ENCODE data around the gene ZNF23.

ZNF23 gene

GRCh38 chr16:71464231-71464630, 2.2 kb upstream of the ZNF23 start:
- DNase-seq, result no peak

- no peak for DNase-seq
Observed at GRCh38 chr16:71460941-71461340, 1.1 kb downstream of the ZNF23 start.

GRCh38 chr16:71460236-71460635, 1.8 kb downstream of the ZNF23 start:
- DNase-seq, result no peak

- no peak for DNase-seq
Observed at GRCh38 chr16:71459510-71459909, 2.5 kb downstream of the ZNF23 start.

GRCh38 chr16:71456801-71457200, 5.2 kb downstream of the ZNF23 start:
- no peak for DNase-seq

GRCh38 chr16:71453036-71453435, 9.0 kb downstream of the ZNF23 start:
- no peak for DNase-seq

DNA sequence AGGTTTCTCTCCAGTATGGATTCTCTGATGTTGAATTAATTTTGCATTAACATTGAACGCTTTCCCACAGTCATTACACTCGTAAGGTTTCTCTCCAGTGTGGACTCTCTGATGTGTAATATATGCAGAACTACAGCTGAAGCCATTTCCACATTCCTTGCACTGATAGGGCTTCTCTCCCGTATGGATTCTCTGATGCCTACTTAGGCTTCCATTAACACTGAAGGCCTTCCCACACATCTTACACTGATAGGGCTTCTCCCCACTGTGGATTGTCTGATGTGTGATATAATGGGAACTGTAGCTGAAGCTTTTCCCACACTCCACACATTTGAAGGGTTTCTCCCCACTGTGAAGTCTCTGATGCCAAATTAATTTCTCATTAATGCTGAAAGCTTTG, 13.0 kb downstream of the ZNF23 start:
- DNase-seq, result no peak

GRCh38 chr16:71448274-71448866, 13.7 kb downstream of the ZNF23 start:
- no peak for DNase-seq

- DNase-seq, result no peak
Observed at GRCh38 chr16:71443714-71444113, 18.3 kb downstream of the ZNF23 start.

DNA sequence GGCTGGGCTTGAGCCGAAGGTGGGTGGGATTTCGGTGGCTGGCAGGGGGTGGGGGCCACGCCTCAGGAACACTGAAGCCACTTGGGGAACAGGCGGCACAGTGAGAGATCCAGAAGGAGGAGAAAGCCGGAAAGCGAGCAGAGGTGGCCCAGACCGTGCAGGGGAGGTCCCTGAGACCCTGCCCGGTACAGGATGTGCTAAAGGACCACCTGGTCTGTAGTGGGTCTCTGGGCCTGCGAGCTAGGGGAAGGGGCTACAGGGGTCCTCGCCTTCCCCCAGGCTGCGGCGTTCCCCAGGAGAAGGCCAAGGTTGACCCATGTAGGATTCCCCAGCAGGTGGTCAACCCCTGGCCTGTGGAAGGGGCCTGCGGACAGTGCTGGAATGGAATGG, 20.0 kb downstream of the ZNF23 start, which contains the start of gene TLE7:
Gene TLE7 (minus strand): TSS at position 4 of the 390 bp plus-strand sequence. CDS start 8,730 bp downstream, outside the sequence.
- DNase-seq, result no peak

GRCh38 chr16:71441348-71442050, 20.5 kb downstream of the ZNF23 start:
- no peak for DNase-seq

DNA sequence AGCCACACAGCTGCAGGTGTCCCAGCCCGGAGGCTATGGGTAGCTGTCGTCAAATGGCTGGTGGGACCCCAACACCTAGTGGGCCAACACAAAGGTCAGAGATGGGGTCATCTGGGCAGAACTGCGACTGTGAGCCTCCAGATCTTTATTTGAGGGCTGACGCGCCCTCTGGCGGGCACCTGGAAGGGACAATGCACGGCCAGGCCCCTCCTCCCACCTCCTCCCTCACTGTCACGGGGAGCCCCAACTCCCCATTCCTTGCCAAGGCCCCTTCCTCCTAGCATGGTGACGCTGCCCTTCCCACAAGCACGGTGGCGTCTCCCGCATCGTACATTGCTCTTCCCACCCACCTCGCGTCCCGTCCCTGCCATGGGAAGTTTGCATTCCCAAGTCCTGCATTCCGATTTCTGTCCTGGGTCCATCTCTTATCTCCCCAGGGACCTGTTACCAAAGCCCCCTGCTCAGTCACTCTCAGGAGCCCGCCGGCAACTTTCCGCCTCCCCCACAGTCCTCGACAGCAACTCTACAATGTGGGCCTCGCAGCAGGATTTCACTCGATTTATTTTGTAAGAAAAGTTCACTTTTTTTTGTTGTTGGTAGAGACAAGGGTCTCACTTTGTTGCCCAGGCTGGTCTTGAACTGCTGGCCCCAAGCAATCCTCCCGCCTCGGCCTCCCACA, 21.2 kb downstream of the ZNF23 start:
- no peak for DNase-seq

DNA sequence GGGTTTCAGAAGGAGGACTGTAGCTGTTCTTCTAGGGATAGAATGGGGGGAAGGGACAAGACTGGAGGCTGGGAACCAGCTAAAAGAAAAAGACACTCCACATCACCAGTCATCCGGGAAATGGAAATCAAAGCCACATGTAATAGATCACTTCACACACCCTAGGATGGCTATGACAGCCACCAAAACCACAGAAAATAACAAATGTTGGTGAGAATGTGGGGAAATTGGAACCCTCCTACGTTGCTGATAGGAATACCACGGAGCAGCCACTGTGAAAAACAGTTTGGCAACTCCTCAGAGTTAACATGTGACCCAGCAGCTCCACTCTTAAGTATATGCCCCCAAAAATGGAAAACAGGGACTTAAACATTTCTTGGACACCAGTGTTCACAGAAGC, 22.5 kb downstream of the ZNF23 start:
- DNase-seq, result no peak

DNA sequence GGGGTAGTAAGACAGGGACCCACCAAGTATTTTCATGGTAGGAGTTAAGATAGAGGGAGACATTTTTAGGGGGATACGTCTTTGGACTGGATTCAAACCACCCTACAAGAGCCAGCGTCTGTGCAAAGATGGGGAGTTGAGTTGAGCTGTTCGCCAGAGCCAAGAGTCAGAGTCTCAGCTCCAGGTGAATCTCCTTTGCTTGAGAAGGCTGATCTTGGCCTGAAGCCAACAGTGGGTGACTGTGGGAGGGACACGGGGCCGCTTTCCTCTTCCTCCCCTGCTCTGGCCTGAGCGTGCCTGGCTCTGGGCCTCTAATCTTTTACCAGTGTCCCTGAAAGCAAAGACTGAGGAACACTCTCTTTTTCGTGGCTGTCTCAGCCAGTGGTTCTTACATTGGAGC, 25.6 kb downstream of the ZNF23 start:
- no peak for DNase-seq

- no peak for DNase-seq
Observed at GRCh38 chr16:71432906-71433305, 29.1 kb downstream of the ZNF23 start.

- no peak for DNase-seq
Observed at GRCh38 chr16:71431991-71432390, 30.1 kb downstream of the ZNF23 start.

DNA sequence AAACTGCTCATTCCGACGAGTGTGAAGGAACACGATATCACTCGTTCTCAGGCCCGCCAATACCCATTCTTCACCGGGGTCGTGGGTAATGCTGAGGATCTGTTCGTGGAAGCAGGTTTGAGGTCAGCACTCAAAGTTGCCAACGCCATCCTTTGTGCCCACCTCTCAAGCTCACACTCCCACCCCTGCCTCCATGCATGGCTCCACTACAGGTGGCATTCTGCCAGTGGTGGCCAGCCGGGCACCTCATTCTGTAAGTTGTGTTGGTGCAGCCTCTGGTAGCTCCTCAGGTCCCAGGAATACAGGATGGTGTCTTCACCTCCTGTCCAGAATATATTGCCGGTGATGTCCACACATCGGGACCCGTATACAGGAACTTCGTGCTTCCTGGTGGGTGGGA, 30.9 kb downstream of the ZNF23 start:
- no peak for DNase-seq

GRCh38 chr16:71430744-71431143, 31.3 kb downstream of the ZNF23 start:
- DNase-seq, result no peak

GRCh38 chr16:71429581-71429980, 32.5 kb downstream of the ZNF23 start:
- DNase-seq, result no peak

DNA sequence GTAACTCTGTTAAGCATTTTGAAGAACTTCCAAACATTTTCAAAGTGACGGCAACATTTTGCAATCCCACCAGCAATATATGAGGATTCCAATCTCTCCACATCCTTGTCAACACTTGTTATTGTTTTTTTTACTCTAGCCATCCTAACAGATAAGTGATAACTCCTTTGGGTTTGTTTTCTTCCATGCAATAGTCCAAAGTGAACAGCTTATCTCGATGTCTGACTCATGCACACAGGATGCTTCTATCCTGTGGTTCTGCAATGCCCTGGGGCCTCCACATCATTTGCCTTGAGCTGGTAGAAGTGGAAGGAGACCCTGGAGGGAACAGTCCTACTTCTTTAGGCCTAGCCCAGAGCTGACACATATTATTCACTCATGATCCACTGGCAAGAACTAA, 33.2 kb downstream of the ZNF23 start:
- DNase-seq, result no peak

DNA sequence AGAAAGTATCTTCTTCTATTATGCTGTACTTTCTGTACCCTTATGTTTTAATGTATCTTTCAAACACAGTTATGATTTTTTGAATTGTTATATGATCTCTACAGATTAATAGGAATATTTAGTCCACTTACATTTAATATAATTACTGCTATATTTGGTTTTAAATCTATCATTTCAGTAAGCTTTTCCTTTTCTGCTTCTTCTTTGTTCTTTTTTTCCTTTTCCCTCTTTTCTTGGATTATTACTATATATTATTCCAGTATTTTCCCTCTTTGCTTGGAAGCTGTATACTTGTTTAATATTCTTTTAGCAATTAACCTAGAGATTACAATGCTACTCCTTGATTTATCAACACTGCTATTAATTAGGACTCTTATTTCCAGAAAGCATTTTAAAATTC, 33.7 kb downstream of the ZNF23 start:
- DNase-seq, result no peak

- no peak for DNase-seq
Observed at GRCh38 chr16:71426880-71427615, 35.0 kb downstream of the ZNF23 start.

DNA sequence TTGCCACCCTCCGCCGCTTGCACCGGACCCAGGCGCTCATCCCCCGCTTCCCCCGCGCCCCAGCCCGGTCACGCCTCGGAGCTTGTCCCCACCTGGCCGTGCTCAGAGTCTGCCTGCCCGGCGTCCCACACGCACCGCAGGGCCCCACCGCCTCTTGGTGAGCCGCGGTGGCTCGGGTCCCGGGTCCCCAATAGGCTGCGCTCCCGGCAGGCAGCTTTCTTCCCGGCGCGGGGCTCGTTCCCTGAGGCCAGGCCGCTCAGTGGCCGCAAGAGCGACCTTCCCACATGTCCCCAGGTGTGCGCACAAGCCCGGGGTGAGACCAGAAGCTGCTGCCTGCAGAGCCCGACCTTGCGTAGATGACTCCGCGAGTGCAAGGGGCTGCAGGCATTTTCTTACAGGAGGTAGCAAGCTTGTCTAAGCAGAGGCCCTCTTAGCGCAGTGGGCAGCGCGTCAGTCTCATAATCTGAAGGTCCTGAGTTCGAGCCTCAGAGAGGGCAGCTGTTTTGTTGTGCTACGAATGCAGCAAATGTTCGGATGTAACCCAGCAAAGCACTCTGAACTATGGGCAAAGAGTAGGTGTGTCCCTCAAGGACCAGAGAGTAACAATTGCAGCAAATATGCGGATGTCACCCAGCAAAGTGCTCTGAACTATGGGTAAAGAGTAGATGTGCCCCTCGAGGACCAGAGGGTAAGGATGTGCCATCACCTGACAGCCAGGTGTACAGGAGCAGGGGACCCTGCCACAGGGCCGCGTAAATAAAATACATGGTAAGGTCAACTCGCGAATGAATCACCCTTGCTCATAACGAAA, 35.8 kb downstream of the ZNF23 start:
- DNase-seq, result peak; percentile 35

Measured in right hindlimb (tissue), 1 donor.